Stimulated activated CD4-positive, alpha-beta T cell treated with anti-CD3 and anti-CD28 coated beads, Interleukin-15, amount 100 ng/mL, for 24 hours (primary cell): Measurements from ENCODE around the gene BMF.
"Not testable (repeated sequence)": the region's sequence is repeated elsewhere in the genome, so short reads cannot be mapped to it uniquely, and the experiment has no call there.

ENCODE experiments used
- DNase-seq: peaks from one replicate; pipeline ENCODE4 v3.0.0-alpha.2; 2020

The BMF gene

DNA sequence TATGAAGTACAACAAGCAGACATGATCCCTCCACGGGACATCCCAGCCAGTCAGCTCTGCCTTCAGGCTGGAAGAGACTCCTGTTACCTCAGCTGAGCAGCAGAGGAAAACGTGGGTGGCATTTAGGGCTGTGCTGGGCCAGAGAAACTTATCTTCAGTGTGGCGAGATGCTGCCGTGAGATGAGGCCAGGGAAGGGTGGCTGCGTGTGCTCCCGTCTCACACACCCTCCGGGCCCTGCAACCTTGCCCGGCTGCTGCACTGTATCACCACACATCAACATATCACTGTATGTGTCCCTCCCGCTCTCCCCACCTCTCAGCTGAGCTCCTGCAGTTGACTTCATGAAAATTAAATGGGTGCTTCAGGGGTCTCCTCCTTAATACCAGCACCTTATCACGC, 23.4 kb downstream of the BMF start:
- no peak for DNase-seq

DNA sequence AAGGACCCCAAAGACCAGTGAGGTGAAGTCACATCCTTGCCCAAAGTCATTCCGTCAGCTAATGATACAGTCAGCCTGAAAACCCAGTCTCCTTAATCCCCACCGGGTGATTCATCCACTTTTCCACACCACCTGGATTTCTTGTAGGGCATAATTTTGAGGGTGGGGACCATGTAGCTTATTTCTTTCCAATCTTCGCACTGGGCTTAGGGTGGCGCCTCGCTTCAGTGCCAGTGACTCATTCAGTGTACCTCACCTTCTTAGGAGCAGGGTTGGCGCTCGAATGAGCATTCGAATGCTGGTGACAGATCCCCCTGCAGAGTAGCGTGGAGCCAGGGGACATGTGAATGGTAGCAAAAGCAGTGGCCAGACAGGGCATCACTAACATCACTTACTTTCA, 24.0 kb downstream of the BMF start:
- DNase-seq, result no peak

DNA sequence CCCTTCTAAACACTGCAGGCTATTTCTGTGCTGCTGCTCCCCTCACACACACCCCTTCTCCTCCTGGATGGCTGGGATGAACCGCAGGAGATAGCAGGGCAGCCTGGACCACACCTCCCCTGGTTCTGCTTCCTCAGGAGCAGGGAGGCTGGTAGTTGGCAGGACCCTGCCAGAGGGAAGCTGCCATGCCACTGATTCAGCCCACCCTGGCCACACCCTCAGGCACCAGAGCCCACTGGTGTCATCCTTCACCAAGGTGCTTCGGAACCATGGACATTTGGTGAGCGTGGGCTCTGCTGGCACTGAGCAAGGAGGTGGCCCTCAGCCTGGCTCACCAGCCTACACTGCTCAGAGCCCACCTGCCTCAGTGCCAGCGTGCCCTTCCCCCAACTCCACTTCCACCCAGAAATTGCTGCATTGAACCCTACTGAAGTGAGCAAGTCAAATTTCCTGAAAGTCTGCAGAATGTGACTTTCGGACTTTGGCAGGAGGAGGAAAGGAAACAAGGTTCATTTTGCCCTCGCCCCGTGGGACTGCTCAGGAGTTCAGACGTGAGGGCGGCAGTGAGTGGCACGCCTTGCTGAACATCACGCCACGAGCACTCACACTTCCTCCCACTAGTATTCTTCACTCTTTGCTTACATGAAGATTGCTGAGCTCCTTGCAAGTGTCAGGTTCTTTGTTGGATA, 26.3 kb downstream of the BMF start:
- DNase-seq, result no peak

DNA sequence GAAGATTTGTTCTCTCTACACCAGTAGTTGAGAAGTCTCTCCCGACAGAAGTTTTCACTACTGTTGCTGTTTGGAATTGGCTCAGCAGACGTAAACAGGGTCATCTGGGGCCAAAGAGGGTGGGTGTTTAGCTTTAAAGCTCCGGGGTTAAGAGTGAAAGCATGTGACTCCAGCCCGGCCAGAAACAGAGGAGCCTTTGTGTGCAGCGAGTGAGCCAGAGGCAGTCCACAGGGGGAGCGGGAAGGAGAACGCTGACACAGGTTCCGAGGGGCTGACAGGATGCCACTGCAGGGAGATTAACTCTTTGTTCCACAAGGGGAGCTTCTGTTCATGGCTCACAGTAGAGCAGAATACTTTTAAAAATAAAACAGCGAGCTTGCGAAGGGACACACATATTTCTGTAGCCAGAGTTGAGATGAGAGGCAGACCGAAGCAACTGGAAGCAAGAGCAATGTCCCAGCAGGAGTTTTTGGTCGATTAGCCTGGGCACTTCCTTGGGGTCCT, 26.9 kb downstream of the BMF start:
- DNase-seq, result no peak

DNA sequence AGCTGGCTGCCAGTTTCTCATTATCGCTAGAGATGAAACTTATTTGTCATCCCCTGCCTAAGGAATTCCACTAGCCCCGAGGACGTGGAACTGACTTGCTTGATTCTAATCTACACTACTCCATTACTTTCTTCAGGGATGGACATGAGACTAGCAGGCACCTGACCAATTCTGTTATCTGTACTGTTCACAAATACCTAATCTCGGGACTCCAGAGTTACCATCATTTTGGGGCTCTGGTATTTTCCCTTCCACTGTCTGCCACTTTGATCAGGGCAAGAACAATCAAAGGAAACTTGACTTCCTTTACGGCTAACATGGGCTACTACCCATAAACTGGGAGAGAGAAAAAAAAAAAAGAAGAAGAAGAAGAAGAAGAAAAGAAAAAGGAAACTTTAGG, 27.8 kb downstream of the BMF start:
- DNase-seq, result no peak

DNA sequence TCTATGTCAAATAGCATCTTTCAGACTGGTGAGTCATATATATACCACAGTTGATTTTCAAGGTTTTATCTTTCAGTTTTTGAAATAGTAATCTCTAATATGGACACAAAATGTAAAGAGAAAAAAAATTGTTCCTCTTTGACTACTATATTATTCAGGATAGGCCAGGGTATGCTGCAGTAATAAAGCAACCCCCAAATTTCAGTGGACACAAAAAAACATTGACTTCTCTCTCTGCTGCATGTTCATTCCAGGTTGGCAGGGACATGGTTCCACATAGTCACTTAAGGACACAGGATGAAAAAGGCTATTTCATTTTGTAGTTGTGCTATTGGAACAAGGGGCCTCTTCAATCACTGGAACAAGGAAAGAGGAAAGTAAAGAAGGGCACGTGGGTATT, 28.6 kb downstream of the BMF start:
- no peak for DNase-seq

DNA sequence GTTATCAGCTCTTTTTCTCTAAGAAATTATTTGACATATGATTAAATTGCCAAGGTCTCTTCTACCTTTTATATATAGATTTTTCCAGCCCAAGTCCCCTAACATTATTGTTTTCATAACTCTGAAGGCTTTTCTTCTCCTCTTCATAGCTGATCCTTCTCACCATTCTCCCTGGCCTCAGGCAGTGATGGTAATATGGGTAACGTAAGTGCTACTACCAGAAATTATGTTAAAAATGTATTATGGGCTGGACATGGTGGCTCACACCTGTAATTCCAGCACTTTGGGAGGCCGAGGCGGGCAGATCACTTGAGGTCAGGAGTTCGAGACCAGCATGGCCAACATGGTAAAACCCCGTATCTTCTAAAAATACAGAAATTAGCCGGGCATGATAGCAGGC, 29.2 kb downstream of the BMF start:
- DNase-seq, result no peak

DNA sequence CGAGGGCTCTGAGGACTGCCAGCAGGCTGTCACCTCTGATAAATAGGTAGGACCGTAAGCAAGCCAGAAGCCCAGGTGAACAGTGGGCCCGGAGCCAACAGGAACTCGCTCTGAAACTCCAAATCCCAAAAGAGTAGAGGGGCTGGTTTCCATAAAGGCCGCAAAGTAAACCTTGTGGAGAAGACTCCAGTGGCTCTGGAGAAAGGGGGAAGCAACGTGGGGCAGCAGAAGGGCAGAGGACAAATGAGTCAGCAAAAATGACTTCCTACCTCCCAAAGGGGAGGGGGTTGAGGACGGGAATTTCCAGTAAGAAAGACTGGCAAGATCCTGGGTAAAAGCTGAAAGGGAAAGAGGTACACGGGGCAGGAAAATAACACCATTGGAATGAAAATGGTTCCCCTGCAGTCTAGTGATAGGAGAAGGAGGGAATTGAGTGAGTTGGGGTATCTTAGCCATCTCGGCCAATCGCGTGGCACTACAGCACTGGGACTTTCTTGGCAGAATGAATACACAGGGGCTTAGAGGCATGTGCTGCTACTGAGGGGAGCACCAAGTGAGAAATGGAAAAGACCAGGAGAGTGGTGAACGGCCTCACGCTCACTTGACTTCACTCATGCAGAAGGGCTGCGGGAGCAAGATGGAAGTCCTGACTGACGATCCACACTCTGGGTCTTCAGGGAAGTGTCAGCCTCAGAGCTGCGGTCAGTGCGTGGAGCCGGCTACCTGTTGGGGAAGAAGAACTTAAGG, 33.2 kb downstream of the BMF start:
- DNase-seq, result no peak

DNA sequence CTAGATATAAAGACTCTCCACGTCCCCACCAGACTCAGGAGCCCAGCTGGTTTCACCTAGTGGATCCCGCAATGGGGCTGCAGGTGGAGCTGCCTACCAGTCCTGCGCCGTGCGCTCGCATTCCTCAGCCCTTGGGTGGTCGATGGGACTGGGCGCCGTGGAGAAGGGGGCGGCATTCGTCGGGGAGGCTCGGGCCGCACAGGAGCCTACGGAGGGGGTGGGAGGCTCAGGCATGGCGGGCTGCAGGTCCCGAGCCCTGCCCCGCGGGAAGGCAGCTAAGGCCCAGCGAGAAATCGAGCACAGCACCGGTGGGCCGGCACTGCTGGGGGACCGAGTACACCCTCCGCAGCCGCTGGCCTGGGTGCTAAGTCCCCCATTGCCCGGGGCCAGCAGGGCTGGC, 34.0 kb downstream of the BMF start:
- DNase-seq, result not testable (repeated sequence)

DNA sequence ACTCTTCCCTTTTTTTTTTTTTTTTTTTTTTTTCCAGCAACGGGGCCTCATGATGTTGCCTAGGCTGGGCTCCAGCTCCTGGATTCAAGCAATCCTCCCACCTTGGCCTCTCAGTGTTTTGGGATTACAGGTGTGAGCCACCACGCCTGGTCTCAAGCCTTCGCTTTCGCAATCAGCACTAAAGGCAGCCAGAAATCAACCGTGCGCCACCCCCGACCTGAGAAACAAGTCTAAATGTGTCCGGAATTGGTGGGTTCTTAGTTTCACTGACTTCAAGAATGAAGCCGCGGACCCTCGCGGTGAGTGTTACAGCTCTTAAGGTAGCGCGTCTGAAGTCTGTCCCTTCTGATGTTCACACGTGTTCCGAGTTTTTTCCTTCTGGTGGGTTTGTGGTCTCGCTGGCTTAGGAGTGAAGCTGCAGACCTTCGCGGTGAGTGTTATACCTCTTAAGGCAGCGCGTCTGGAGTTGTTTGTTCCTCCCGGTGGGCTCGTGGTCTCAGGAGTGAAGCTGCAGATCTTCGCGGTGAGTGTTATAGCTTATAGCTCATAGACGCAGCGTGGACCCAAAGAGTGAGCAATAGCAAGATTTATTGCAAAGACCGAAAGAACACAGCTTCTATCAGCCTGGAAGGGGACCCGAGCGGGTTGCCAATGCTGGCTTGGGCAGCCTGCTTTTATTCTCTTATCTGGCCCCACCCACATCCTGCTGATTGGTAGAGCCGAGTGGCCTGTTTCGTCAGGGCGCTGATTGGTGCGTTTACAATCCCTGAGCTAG, 34.8 kb downstream of the BMF start:
- DNase-seq, result not testable (repeated sequence)

DNA sequence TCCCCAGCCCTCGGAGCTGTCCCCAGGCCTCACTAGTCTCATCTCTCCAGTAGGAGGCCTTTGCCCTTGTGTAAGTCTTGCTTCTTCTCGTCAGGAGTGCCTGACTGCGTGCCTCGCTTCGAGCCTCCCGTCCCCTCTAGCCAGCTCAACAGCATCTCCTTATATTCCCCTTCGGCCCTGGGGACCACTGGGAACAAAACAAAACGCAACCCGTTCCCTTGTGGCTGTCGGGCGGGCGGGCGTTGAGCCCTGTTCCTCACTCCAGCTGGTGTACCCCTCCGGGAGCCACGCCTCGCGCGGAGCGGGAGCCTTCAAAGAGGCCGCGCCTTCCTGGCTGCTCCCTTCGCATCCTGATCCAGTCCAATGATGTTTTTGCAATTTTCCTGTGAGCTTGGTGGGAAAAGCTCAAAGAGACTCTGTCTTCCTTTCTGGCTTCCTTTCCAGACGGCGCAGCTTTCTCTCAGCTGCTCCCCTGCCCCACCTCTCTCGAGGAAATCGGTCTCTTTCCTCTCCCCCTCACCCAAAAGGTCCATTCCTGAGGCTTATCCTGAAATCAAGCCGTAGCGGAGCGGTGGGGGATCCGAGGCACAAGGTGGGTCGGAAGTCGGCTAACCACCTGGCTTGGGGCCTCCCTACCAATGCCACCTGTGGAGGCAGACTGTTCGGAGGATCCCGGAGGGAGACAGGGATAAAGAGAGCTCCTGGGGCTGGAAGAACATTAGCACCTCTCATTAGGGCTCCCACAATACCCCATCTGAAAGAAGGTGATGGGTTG, 36.3 kb downstream of the BMF start:
- DNase-seq, result no peak

DNA sequence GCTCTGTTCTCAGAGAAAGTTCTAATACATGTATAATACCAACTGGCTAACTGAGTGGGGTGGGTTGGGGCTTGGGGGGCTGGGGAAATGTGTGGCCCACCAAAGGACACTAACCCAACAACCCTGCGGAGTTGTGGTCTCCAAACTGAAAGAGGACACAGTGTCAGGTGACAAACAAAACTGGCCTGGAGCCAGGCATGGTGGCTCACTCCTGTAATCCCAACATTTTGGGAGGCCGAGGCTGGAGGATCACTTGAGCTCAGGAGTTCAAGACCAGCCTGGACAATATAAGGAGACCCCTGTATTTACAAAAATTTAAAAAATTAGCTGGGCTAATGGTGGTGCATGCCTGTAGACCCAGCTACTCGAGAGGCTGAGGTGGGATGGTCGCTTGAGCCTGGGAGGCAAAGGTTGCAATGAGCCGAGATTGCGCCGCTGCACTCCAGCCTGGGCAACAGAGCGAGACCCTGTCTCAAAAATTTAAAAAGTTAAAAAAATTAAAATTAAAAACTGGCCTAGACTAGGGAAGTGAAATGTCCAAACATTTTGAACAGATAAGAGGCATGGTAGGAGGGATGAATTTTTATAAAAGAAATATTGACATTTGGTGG, 38.0 kb downstream of the BMF start:
- no peak for DNase-seq

DNA sequence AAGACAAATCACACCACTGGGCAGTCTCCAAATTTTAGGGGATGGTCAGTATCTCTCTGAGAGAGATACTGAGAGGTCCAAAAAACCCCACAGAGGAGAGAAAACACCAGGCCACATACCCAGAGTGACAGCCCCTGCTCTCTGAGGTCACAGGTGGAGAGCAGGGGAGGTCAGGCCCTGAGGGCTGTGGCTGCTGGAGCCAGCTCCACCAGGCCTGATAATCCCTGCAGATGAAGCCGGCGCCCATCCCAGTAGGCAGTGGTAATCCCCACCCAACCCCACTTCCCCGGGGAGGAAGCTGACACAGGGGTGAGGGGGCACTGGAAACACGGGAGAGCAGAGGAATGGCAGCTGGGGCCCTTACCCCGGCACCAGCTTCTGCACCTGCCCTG, 38.5 kb downstream of the BMF start:
- DNase-seq, result no peak

DNA sequence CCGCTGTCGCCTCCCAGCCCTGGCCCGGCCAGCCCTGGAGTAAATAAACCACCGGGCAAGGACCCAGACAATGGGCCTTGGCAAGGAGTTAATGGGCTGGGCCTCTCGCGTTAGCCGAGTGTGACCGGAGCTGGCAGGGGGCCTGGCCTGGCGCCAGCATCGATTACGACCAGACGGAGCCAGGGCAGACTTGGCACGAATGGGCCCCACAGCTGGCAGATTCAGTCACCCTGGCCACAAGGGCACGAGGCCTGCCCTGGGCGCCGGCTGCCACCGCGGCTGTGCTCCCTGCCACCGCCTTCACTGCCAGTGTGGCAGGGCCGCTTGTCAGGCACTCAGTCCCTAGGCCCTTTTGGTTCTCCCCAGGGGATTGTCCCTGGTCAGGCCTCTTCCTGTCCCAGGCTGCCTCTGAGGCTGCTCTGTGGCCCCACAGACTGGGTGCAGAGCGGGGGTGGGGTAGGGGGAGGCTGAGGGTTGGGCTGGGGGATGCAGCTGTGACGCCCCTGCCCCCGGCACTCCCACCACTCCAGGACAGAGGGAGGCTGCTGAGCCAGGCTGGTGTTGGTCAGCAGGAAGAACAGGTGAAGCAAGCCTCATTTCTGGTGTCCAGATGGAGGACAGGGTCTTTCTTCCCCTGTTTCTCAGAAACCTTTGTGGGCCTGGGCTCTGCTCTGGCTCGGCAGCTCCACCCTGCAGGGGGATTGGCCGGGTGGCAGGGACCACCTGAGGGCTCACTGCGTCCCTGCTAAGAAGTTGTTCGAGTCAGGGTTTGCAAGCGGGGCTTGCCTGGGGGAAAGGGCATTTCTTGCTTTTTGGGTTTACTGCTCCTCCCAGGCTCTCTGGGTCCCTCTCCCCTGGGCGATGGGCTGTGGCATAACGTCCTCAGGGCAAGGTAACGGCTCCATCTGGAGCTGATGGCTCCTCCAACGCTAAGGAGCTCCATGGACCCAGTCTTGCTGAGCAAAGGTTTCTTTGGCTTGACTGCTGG, 39.2 kb downstream of the BMF start:
- DNase-seq, result no peak

DNA sequence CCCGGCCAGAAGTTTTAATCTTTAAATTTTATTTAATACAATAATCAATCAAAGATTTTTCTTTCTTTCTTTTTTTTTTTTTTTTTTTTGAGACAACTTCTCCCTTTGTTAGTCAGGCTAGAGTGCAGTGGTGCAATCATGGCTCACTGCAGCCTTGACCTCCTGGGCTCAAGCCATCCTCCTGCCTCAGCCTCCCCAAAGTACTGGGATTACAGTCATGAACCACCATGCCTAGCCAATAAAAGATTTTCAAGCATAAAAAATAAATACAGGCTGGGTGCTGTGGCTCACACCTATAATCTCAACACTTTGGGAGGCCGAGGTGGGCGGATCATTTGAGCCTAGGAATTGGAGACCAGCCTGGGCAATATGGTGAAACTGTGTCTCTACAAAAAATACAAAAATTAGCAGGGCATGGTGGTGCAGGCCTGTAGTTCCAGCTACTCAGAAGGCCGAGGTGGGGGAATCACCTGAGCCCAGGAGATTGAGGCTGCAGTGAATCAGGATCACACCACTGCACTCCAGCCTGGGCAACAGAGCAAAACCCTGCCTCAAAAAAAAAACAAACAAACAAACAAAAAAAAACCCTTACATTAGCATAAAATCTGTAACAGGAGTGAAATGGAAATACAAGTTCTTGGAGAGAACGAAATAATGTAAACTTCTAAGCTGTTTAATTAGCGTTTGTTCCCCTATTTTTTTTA, 40.6 kb downstream of the BMF start:
- no peak for DNase-seq

DNA sequence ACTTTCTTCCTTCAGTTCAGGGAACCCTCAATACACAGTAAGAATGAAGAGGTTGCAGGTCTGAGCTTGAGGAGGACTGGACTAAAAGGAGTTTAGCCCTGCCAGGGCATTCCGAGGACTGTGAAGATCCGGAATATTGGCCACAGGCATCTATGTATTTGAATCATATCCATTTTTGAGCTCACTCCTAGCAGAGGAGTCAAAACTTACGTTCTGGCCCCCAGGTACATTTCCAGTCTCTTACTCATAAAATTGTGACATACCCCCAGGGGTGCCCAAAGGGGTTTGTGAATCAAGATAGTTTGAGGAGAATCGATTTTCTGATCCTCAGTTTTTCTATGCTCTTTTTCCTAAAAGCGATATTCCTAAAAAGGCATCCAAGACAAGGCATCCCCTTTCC, 42.1 kb downstream of the BMF start:
- no peak for DNase-seq

DNA sequence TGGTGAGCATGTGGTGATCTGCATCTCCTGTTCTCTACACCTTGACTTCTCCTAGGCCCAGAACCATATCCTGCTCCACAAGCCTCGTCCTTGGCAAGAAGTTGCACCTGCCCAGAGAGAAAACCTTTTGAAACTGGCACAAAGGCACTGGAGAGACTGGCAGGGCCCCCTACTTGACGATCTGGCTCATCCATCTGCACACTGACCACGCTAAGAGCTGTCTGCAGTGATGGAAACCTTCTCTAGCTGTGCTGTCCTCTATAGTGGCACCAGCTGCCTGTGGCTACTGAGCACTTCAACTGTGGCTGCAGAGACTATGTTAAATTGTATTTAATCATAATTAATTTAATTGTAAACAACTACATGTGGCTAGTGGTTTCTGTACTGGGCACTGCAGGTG, 43.5 kb downstream of the BMF start:
- no peak for DNase-seq

DNA sequence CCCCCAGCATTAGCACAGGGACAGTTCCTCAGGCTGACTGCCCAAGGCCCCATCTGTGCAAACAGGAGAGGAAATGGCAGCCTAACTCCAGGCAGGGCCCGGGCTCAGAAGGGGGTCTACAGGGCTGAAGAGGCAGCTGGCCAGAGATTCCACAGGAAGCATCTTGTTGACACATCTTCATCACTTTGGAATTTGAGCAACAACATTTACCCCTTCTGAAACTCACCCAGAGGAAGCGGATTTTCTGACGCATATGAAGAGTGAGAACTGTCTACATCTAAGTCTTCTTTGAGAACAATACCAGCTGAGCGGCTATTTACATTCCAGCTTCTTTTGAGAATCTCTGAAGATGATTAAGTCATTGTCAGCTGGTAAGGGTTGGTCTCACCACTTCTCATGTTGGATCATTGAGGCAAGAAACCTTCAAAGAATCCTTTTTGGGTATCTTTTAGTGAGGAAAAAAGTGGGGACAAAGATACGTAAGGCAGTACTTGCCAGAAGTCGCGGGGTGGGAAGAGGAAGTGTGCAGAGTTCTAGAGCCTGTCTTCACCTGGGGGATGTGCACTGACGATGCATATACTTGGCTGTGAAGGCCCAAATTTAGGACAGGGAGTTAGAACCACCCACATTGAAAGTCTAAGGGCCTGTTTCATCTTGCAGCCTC, 44.3 kb downstream of the BMF start:
- no peak for DNase-seq

DNA sequence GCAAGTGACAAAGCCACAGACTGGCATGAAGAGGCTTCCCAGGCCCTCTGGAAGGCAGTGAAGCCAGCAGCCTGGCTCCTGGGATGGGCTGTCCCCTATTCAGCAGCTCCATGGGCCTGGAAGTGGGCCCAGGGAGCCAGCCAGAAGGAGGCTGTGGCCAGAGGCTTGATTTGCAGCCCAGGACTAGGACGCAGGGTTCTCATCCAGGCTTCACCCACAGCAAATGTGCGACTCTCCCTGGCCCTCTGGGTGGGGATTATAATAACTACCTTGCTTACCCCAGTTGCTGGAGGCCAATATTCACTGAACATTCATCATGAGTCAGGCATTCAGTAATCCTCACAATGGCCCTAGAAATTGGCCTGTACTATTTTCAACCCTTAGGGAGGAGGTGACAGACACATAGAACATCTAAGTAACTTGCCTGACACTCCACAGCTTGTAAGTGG, 45.1 kb downstream of the BMF start:
- DNase-seq, result no peak
